Liver (tissue), 9 donors: ENCODE data around the gene CRACR2B. TPM values are rescaled to one million over a fixed set of nuclear protein-coding genes. Genes with fewer than 3 reads are reported as not detected.

Experiments used
- DNase-seq: peaks from one replicate; pipeline ENCODE4 v3.0.0-alpha.2; 2017; ENCODE audit warnings: low spot score
- H3K27ac ChIP-seq, 2 donors: one replicate each; pipeline ENCODE4 v1.7.0; 2013; ENCODE audit warnings: inconsistent platforms in 2 of 2, low read length in 2 of 2, control low read depth in 1 of 2, low read depth in 1 of 2, mild to moderate bottlenecking in 1 of 2
- H3K27me3 ChIP-seq, 4 donors: one replicate each; pipeline versions ENCODE4 v1.6.1 to v1.7.0; 2013; ENCODE audit warnings: low read length in 3 of 4, inconsistent platforms in 1 of 4, mild to moderate bottlenecking in 1 of 4, moderate library complexity in 1 of 4; ENCODE audit not compliant: control insufficient read depth in 4 of 4, insufficient read depth in 4 of 4
- H3K36me3 ChIP-seq, 4 donors: one replicate each; pipeline versions ENCODE4 v1.6.1 to v1.7.0; 2013; ENCODE audit warnings: low read length in 3 of 4, mild to moderate bottlenecking in 3 of 4, low read depth in 1 of 4, moderate library complexity in 1 of 4; ENCODE audit not compliant: control insufficient read depth in 4 of 4, insufficient read depth in 3 of 4
- H3K4me1 ChIP-seq, 4 donors: one replicate each; pipeline versions ENCODE4 v1.6.1 to v1.7.0; 2013; ENCODE audit warnings: low read length in 3 of 4, mild to moderate bottlenecking in 3 of 4, moderate library complexity in 1 of 4; ENCODE audit not compliant: control insufficient read depth in 4 of 4, insufficient read depth in 4 of 4
- H3K4me3 ChIP-seq, 3 donors: one replicate each; pipeline versions ENCODE4 v1.6.1 to v1.7.0; 2013; ENCODE audit warnings: low read length in 3 of 3, control low read depth in 1 of 3, low read depth in 1 of 3, mild to moderate bottlenecking in 1 of 3
- H3K9ac ChIP-seq, 2 donors: one replicate each; pipeline ENCODE4 v1.7.0; 2013; ENCODE audit warnings: low read length in 2 of 2, mild to moderate bottlenecking in 2 of 2, moderate library complexity in 2 of 2, control low read depth in 1 of 2, low read depth in 1 of 2
- H3K9me3 ChIP-seq, 4 donors: one replicate each; pipeline versions ENCODE4 v1.6.1 to v1.7.0; 2013; ENCODE audit warnings: low read length in 3 of 4; ENCODE audit not compliant: control insufficient read depth in 4 of 4
- ATF3 ChIP-seq: IDR thresholded peaks from 2 replicates; pipeline ENCODE4 v1.6.1; 2016; ENCODE audit warnings: antibody characterized with exemption
- CTCF ChIP-seq: fragments of 150-350 bp; IDR thresholded peaks from 2 replicates; pipeline ENCODE4 v1.5.1; 2017; ENCODE audit warnings: improper control_type of control experiment, low read depth, low read length; ENCODE audit not compliant: missing input control
- EGR1 ChIP-seq, 2 donors: IDR thresholded peaks; 2 replicates each; pipeline ENCODE4 v1.6.1; 2016 to 2018; ENCODE audit warnings: antibody characterized with exemption in 2 of 2, low read depth in 2 of 2
- FOXA1 ChIP-seq: IDR thresholded peaks from 2 replicates; pipeline ENCODE4 v1.6.1; 2016; ENCODE audit warnings: antibody characterized with exemption
- FOXA2 ChIP-seq: IDR thresholded peaks from 2 replicates; pipeline ENCODE4 v1.6.1; 2016; ENCODE audit warnings: antibody characterized with exemption
- GABPA ChIP-seq, 2 donors: IDR thresholded peaks in 1 of 2; conservative IDR thresholded peaks in 1 of 2; 2 replicates each; pipeline ENCODE4 v1.6.1; 2016; ENCODE audit warnings: antibody characterized with exemption in 2 of 2, mild to moderate bottlenecking in 1 of 2, moderate library complexity in 1 of 2
- HNF4A ChIP-seq, 2 donors: conservative IDR thresholded peaks; 2 replicates each; pipeline ENCODE4 v1.6.1; 2016; ENCODE audit warnings: antibody characterized with exemption in 2 of 2, mild to moderate bottlenecking in 2 of 2
- HNF4G ChIP-seq: IDR thresholded peaks from 2 replicates; pipeline ENCODE4 v1.6.1; 2016; ENCODE audit warnings: antibody characterized with exemption
- JUND ChIP-seq, 2 donors: IDR thresholded peaks; 2 replicates each; pipeline ENCODE4 v1.6.1; 2016; ENCODE audit warnings: antibody characterized with exemption in 2 of 2
- MAX ChIP-seq: IDR thresholded peaks from 2 replicates; pipeline ENCODE4 v1.6.1; 2016; ENCODE audit warnings: antibody characterized with exemption
- REST ChIP-seq: IDR thresholded peaks from 2 replicates; pipeline ENCODE4 v1.6.1; 2016; ENCODE audit warnings: antibody characterized with exemption, mild to moderate bottlenecking
- SP1 ChIP-seq: IDR thresholded peaks from 2 replicates; pipeline ENCODE4 v1.6.1; 2018; ENCODE audit warnings: antibody characterized with exemption, mild to moderate bottlenecking
- TAF1 ChIP-seq: conservative IDR thresholded peaks from 2 replicates; pipeline ENCODE4 v1.6.1; 2016; ENCODE audit warnings: antibody characterized with exemption, mild to moderate bottlenecking
- WGBS: extraction: QIAGEN DNeasy Blood & Tissue Kit; methylation state at CpG from one replicate; pipeline ENCODE4 v1.1.7; 2013; 5-methylcytosine and 5-hydroxymethylcytosine counted together
- polyA plus RNA-seq, 2 donors: library from polyadenylated mRNA; stranded (reverse) in 1 of 2; unstranded in 1 of 2; fragments of 200-250 nt in 1 of 2; fragments of >200 nt in 1 of 2; fragmentation: Nextera tagmentation in 1 of 2; extraction: Ambion mirVana in 1 of 2; gene quantifications; one replicate each; pipeline versions ENCODE4 v1.2.1 to v1.2.3, GENCODE V29; 2013 to 2015
- total RNA-seq, 2 donors: library from RNA; depleted of rRNA; stranded (reverse); fragments of >200 nt; gene quantifications; one replicate each; pipeline ENCODE4 v1.2.3, GENCODE V29; 2014
- donor health status: healthy.
- donor health status: healthy.
- donor health status: healthy.
- donor health status: healthy.
- donor health status: healthy.

CRACR2B gene
- total and polyA plus RNA-seq, 4 donors, result 0.14 to 2.9 (median 2.2) TPM

GRCh38 chr11:837189-837989 lies 9.7 kb downstream of the CRACR2B start:
- Histone ChIP-seq H3K27me3 (no peaks in the 10 kb centered on the region), H3K36me3 (peaks cover 5 to 28% (median 11%) of the 10 kb centered on the region in 4 donors), H3K27ac (peak overlapping the region in 1 of 2 donors; percentile 37), H3K4me1 (peaks cover 21 to 56% (median 37%) of the 10 kb centered on the region in 4 donors), H3K9me3 (no peaks in the 10 kb centered on the region), H3K9ac (no peak overlapping the region), H3K4me3 (no peak overlapping the region)
- no peak for DNase-seq
- TF ChIP-seq HNF4A (conservative IDR thresholded peaks at IDR 0.05), result no peak
- WGBS, result 89% methylated on average over 22 of the region's 22 CpGs

- Histone ChIP-seq H3K4me3 (no peak overlapping the region), H3K27me3 (no peaks in the 10 kb centered on the region), H3K36me3 (peaks cover 5 to 28% (median 11%) of the 10 kb centered on the region in 4 donors), H3K4me1 (peaks cover 19 to 53% (median 35%) of the 10 kb centered on the region in 4 donors), H3K9me3 (no peaks in the 10 kb centered on the region), H3K9ac (no peak overlapping the region), H3K27ac (no peak overlapping the region)
- TF ChIP-seq REST (no peak), CTCF (no peak), JUND (IDR thresholded peaks at IDR 0.05) (no peak), SP1 (no peak), FOXA2 (no peak), FOXA1 (no peak), GABPA (IDR thresholded peaks at IDR 0.05 in 1 of 2, conservative IDR thresholded peaks at IDR 0.05 in 1 of 2) (no peak)
- DNase-seq, result no peak
- 81% methylated on average over 8 of the region's 8 CpGs for WGBS
These were observed 10.2 kb downstream of the CRACR2B start for GRCh38 chr11:837990-838307.

GRCh38 chr11:838441-839279 lies 10.9 kb downstream of the CRACR2B start:
- Histone ChIP-seq H3K27ac (no peak overlapping the region), H3K36me3 (peaks cover 5 to 28% (median 11%) of the 10 kb centered on the region in 4 donors), H3K9me3 (no peaks in the 10 kb centered on the region), H3K27me3 (no peaks in the 10 kb centered on the region), H3K9ac (no peak overlapping the region), H3K4me3 (no peak overlapping the region), H3K4me1 (peaks cover 26 to 56% (median 39%) of the 10 kb centered on the region in 4 donors)
- WGBS, result 58% methylated on average over 17 of the region's 17 CpGs
- no peak for DNase-seq
- no peak for TF ChIP-seq MAX
- TF ChIP-seq SP1, result no peak
- no peak for TF ChIP-seq GABPA (IDR thresholded peaks at IDR 0.05 in 1 of 2, conservative IDR thresholded peaks at IDR 0.05 in 1 of 2)
- no peak for TF ChIP-seq REST
- TF ChIP-seq EGR1 (IDR thresholded peaks at IDR 0.05; ENCODE audit: low read depth in 2 of 2), result no peak
- TF ChIP-seq TAF1, result no peak
- TF ChIP-seq FOXA1, result no peak
- TF ChIP-seq HNF4G, result no peak
- no peak for TF ChIP-seq ATF3
